ENCODE measurements around the gene MT1A. TPM values are rescaled to one million over a fixed set of nuclear protein-coding genes. Genes with fewer than 3 reads are reported as not detected.

Gene MT1A
- total RNA-seq (not detected in 2 replicates), polyA plus RNA-seq (not detected in 2 replicates)

GRCh38 chr16:56637814-56638750, at the start of gene MT1A:
Gene MT1A, plus strand, starts transcription at chr16:56638666. Its CDS starts 73 bp downstream, at chr16:56638739.
- TF ChIP-seq CTCF (IDR thresholded peaks at IDR 0.05; ENCODE audit: low read depth, low read length) = no peak
- H3K27me3 ChIP-seq = peaks cover 100% of the 10 kb centered on the region
- peak; percentile 65 to 69 for DNase-seq (ENCODE audit: low read depth in 1 of 2, low spot score in 1 of 2)
- H3K4me3 ChIP-seq = peak within 1 kb of the TSS; percentile 36
- H3K27ac ChIP-seq = no peak within 1 kb of the TSS
- H3K9me3 ChIP-seq (ENCODE audit: low read depth) = no peaks in the 10 kb centered on the region
- H3K36me3 ChIP-seq = no peaks in the 10 kb centered on the region
- no peaks in the 10 kb centered on the region for H3K4me1 ChIP-seq (ENCODE audit: low read depth)

GRCh38 chr16:56588781-56589140, 49.7 kb upstream of the MT1A start:
- peak overlapping the region; percentile 27 for H3K4me3 ChIP-seq
- H3K27ac ChIP-seq = no peak overlapping the region
- H3K36me3 ChIP-seq = no peaks in the 10 kb centered on the region
- no peak for TF ChIP-seq CTCF (IDR thresholded peaks at IDR 0.05; ENCODE audit: low read depth, low read length)
- no peak for DNase-seq (ENCODE audit: low read depth in 1 of 2, low spot score in 1 of 2)
- H3K27me3 ChIP-seq = peaks cover 89% of the 10 kb centered on the region
- no peaks in the 10 kb centered on the region for H3K4me1 ChIP-seq (ENCODE audit: low read depth)
- no peaks in the 10 kb centered on the region for H3K9me3 ChIP-seq (ENCODE audit: low read depth)

DNA sequence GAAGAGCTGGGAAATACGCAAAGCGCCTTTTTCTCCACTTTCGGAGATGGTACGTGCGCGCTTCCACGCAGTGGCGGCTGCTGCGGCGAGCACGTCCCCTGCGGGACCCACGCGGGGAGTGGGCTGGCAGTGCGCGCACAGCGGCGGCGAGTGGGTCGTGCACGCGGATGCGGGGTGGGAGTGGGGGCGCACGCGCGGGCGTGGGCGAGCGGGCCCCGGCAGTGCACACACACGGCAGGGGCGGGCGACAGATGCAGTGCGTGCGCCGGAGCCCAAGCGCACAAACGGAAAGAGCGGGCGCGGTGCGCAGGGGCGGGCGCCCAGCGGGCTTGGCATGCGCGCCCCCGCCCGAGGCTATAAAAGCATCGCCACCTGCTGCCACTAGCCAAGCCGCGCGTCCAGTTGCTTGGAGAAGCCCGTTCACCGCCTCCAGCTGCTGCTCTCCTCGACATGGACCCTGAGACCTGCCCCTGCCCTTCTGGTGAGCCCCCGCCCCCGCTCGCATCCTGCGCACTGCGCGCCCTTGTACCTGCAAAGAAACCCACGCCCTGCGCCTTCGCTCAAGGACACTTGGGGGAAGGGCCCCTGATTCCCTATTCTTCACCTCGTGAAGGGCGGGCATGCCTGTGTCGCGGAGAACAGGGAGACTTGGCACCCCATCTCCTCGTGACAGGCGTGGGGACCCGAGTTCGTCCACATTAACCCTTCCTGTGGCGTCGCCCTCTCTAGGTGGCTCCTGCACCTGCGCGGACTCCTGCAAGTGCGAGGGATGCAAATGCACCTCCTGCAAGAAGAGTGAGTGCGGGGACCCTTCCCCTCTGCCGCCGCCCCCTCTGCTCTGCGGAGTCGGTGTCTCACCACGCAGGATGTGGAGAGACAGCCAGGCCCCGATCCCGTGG, 49.1 kb upstream of the MT1A start, which contains the start of gene MT3:
Gene MT3 (plus strand): TSS at position 388 of the 899 bp plus-strand sequence. CDS start 63 bp downstream, at position 451.
- peak in 1 of 2 donors; percentile 40 for DNase-seq (ENCODE audit: low read depth in 1 of 2, low spot score in 1 of 2)
- TF ChIP-seq CTCF (IDR thresholded peaks at IDR 0.05; ENCODE audit: low read depth, low read length) = no peak
- Histone ChIP-seq H3K27me3 (peaks cover 95% of the 10 kb centered on the region), H3K4me1 (ENCODE audit: low read depth) (no peaks in the 10 kb centered on the region), H3K4me3 (peak within 1 kb of the TSS; percentile 27), H3K27ac (no peak within 1 kb of the TSS), H3K9me3 (ENCODE audit: low read depth) (no peaks in the 10 kb centered on the region), H3K36me3 (no peaks in the 10 kb centered on the region)

DNA sequence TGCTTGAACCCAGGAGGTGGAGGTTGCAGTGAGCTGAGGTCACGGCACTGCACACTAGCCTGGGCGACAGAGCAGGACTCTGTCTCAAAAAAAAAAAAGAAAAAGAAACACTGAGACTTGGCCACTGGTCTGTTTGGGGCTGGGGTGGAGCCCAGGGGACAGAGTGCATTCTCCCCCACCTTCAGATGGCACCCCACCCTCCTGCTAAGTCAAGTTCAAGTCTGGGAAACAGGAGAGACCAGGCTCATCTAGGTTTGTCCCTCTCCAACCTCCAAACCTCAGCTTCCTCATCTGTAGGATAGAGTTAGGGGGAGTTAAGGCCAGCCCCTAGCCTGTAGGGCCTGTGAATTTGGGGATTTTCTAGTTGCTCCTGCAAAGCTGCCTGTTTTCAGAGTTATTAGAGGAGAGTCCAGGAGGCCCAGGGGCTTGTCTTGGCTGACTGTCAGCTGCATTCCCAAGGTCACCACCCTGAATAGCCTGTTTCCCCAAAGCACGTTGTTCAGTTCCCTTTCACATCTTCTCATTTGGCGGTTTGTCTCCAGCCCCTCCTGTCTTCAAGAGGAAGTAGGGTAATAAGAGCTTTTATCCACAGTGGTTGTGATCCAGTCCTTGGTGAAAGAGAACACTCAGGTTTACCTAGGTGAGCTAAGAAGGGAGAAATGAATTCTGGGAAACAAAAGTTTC, 46.9 kb upstream of the MT1A start:
- Histone ChIP-seq H3K27ac (no peak overlapping the region), H3K9me3 (ENCODE audit: low read depth) (no peaks in the 10 kb centered on the region), H3K27me3 (peaks cover 78% of the 10 kb centered on the region), H3K36me3 (no peaks in the 10 kb centered on the region), H3K4me1 (ENCODE audit: low read depth) (no peaks in the 10 kb centered on the region), H3K4me3 (no peak overlapping the region)
- TF ChIP-seq CTCF (IDR thresholded peaks at IDR 0.05; ENCODE audit: low read depth, low read length) = no peak
- DNase-seq (ENCODE audit: low read depth in 1 of 2, low spot score in 1 of 2) = no peak
